GM08714 (cell line): Measurements from ENCODE around the gene FYB1.
"Not testable (repeated sequence)": the region's sequence is repeated elsewhere in the genome, so short reads cannot be mapped to it uniquely, and the experiment has no call there.

Source experiments
- H3K4me3 ChIP-seq: fragments of 200-500 bp; sonication (Bioruptor generic); 2 replicates; pipeline ENCODE4 v1.5.1; 2014; ENCODE audit warnings: mild to moderate bottlenecking, low read length, inconsistent platforms
- ZNF274 ChIP-seq: IDR thresholded peaks from 2 replicates; pipeline ENCODE4 v1.6.1; 2012; ENCODE audit warnings: mild to moderate bottlenecking, low read depth, low read length

FYB1 gene

DNA sequence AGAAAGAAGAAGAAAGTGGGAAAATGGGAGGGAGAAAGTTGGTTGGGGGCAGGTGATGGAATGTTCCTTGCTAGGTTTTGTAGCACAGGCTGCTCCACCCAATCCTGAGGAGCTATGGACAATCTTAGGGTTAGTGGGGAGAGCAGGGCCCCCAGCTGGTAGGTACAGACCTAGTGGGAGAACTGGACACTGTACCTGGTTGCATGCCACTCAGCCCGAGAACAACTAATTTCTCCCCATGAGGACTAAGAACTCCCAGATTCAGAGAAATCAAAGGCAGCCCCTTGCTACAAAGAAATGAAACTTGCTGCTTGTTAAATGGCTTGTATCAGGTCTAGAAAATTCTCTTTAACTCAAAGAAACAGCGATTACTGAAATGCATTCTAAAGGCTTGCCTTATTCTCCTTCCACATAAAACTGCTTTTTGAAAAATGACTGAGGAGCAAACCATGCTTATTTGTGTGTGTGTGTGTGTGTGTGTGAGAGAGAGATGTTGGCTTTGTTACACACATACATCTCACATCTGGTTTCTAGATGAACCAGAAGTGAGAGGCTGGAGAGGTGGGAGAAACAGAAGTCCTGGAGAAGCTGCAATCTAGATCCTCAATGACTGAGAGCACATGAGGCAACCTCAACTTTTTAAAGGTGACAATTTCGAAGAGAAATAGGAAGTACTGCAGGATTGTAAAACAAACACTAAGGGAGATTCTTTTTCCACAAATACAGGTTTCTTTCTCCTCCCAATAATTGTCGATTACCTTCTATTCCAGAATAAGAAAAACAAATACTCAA is 28.9 kb downstream of the FYB1 start:
- no peak overlapping the region for H3K4me3 ChIP-seq

DNA sequence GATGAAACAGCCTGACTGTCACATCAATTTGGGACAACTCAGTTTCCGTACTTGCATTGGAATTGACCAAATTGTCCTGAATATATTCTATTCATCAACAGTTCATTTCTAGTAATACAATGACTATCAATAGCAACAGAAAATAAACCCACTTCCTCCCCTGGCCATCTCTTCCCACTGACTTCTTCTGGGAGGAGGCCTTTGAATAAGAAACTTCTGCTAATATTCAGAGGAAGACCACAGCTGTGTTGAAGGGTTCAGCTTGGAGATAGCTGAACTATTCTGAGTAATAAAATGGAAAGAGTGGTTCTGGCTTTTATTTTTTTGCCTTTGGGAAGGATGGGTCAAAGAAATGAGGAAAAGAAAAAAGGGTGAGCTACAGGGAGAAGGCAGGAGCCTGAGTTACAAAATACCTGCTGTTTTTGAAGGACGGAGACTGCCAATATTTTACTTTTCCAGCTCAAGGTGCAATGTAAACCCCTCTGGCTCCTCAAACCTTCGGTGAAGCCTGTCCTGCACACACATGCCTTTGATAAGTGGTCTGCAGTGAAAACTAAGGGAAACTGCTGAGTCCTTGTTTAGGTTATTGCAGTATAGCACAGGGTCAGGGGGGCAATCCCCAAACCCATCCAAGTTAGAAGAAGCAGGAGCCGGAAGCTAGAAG is 29.9 kb downstream of the FYB1 start:
- TF ChIP-seq ZNF274: no peak
- no peak overlapping the region for H3K4me3 ChIP-seq

More for the DNA sequence above, 28.9 kb downstream of the FYB1 start:
- no peak for TF ChIP-seq ZNF274

DNA sequence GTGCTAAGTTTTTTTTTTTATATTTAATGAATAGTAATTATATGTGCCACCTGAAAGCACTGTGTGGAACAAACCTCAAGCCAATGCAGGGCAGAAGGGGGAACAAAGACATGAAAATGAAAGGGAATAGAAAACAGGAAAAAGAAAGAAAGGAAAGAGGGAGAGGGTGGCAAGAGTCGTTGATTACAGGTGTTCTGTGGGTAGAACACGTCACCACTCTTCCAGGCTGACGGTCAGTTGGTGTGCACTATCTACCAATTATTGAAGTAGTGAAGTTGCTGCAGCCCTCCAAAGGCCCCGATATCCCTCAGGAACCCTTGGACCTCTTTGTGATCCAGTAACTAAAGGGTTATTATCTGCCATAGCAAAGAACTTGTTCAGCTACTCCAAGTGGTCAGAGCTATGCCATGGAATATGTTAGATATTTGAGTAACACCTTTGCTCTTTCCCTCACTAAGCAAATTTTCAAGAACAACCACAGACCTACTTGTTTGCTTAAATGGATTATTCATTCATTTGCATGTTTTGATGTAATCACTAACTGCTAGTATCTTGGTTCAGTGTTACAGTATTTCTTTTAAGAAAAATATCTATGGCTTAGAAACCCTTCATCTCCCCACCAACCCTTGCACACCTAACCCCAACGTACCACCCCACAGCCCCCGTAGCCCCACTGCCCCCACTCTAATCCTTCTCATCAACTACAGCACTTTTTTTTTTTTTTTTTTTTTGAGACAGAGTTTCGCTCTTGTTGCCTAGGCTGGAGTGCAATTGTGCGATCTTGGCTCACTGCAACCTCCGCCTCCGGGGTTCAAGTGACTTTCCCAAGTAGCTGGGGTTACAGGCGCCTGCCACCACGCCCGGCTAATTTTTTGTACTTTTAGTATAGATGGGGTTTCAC is 31.3 kb downstream of the FYB1 start:
- no peak for TF ChIP-seq ZNF274
- H3K4me3 ChIP-seq: no peak overlapping the region

DNA sequence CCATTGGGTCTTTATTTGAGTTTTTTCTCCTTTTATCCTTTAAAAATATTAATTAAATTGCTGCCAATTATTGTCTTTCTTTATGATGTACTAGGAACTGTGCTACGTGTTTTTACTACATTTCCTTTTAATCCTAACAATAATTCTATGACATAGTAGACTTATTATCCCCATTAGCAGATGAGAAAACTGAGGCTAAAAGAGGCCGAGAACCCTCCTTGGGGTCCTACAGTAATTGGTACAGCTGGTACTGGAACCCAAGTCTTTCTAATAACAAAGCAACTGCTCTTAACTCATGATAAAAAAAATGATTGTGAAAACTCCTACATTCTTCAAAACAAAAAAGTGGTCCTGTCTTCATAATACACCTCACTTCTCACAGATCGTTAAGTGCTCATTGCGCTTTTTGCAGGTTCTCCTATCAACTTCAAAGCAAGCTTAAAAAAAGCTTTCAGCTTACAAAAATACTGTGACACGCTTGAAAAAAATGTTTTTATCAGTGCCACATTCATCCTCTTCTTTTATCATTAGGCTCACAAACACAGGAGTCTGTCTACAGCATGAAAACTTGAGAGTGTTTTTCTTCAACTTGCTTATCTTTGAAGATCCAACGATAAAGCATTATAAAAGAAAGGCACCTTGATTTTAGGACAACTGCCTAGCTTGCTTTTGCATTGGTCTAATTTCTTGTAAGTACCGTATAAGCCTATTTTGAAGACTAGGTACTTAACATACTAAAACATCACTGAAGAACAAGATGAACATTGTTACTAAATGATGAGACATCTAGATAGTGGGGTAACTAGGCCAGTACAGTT is 32.4 kb downstream of the FYB1 start:
- no peak overlapping the region for H3K4me3 ChIP-seq
- no peak for TF ChIP-seq ZNF274

DNA sequence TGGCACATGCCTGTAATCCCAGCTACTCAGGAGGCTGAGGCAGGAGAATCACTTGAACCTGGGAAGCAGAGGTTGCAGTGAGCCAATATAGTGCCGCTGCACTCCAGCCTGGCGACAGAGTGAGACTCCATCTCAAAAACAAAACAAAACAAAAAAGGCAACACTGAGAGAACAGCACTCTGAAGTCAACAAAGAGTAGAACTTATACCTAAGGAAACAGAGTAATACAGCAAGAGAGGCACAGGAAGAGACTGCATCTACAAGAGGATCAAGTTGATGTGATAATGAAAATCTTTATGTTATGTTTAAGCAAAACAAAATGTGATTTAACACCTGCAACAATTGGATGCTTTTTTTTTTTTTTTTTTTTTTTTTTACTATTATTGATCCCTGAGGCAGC is 33.1 kb downstream of the FYB1 start:
- TF ChIP-seq ZNF274: no peak
- H3K4me3 ChIP-seq: no peak overlapping the region

DNA sequence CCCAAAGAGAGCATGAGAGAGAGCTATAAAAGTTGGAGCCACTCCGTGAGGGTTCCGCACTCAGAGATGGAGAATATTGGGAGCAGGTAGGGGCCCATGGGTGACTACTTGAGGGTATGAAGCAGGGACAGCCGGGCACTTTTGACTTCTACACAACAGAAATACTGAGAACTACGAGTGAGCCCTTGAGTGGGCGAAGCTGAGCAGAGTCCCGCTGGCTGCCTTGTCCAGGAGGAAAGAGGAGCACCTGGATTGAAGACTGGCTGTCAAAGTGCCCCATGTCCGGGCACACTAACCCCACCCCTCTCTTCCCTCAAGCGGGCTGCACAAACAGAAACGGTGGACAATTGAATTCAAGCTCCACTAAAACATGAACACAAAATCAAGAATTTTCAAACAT is 33.6 kb downstream of the FYB1 start:
- TF ChIP-seq ZNF274: no peak
- H3K4me3 ChIP-seq: no peak overlapping the region

DNA sequence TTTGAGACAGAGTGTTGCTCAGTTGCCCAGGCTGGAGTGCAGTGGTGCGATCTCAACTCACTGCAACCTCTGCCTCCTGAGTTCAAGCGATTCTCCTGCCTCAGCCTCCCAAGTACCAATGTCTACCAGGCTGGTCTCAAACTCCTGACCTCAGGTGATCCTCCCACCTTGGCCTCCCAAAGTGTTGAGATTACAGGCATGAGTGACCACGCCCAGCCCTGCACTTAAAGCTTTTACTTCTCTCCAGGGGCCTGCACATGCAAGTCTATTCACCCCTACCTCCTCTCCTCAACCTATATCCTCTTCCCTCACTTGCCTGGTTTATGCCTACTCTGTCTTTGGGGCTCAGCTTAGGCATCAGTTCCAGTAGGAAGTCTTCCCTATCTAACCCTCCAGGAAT is 39.8 kb downstream of the FYB1 start:
- H3K4me3 ChIP-seq: not testable (repeated sequence)

DNA sequence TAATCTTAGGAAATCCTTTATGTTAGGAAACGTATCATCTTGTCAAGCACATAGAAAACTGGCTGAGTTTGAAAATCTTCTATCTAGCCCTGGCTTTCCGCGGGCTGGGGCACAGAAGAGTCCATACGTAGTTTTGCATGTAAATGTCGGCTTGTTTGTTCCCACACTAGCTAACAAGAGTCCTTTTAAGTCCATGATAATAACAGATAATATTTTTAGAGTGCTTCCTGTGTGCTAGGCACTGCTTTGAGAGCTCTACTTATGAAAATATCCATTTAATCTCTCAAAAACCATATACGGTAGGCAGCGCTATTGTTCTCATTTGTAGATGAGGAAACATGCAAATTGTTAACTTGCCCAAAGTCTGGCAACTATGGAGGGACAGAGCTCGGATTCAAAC is 40.5 kb downstream of the FYB1 start:
- no peak overlapping the region for H3K4me3 ChIP-seq
- no peak for TF ChIP-seq ZNF274

DNA sequence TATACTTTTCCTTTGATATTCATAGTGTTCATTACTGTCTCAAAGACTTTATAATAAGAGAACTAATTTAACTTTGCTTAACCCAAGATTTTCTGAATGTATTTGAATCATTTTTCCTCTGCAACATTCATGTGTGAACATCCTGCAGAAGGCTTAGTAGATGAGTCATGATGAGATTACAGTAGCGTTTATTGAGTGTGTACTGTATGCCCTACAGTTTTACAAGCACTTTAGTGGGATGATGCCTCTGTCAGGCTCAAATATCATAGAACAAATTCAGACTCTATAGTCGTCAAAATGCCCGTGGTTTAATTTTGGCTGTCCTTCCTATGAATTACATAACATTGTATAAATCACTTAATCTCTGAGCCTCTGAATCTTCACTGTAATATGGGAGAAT is 41.2 kb downstream of the FYB1 start:
- no peak for TF ChIP-seq ZNF274
- no peak overlapping the region for H3K4me3 ChIP-seq

DNA sequence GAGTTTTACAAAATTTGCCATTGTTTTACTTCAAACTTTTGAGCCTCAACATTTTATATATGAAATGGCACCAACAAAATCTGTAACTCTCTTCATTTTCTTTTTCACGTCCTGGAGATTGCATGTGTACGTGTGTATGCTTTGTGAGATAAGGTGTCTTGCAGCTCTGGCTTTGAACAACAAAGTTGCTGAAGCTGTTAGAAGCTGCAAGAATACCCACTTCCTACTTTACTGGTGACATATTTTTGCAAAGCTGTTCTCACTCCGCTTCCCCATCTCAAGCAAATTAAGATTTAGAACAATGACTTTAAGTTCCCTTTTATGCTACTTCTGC is 41.8 kb downstream of the FYB1 start:
- no peak for TF ChIP-seq ZNF274
- H3K4me3 ChIP-seq: no peak overlapping the region

DNA sequence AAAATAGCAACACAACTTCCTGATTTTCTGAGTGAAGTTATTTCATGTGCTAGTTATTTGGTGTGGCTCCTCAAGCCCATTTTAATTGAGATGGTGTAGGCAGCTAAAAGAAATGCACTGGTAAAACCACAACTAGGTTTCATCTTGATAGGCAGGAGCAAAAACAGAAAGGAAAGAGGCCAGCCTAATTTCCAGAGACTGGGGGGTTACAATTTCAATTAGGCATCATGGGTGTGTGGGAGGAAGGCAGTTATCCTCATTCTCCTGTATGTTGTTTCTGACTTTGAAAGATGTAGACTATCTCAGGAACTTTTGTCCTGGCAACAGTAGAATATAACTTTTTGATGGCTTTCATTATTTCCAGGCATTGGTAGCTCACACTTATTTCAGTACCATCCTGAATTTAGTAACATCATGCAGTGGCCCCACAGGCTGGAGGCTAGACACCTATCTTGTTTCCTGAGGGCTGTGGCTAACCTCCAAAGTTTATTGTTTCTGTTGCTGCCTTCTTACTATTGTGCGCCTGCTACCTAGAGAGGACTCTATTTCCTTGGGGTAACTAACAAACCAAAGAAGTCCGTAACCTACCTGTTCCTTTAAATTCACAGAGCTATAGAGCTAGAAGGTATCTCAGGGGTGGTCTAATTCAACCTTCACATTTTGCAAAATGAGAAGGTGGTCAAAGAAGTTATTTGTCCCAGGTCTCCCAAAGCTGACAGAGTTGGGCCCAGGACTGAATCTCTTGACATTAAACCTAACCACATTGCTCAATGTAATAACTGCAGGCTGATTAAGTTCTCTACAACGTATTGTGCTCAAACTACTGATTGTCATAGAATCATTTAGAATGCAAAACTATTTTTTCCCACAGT is 42.4 kb downstream of the FYB1 start:
- no peak for TF ChIP-seq ZNF274
- H3K4me3 ChIP-seq: no peak overlapping the region; the same call in 1 of the 2 replicates

DNA sequence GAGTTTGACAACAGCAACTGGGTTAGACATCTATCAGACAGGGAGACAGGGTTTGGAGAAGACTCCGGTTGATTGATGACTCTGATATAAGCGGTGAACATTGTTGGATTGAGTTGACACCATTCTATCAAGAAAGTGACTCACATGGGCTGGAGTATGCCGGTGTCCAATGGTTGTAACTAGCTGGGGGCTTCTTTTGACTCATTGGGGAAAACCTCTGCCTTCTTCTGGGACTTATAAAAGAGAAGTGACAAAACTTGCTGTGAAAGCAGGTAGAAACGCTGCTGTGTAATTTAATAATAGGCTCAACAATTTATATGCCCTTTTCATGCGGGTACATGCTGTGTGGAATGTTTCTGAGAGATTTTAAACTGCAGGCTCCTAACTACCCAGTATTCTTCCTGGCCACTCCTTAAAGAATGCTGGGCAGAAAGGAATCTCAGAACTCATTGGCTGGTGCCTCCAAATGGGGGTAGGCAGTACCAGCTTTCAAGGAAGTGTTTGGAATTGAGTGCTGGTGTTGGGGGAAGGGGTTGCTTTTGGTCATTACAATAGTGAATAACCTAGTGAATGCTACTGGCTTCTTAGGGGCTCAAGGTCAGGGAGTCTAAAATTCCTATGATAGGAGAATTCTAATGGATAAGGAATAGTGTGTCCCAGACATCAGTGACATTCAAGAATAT is 43.9 kb downstream of the FYB1 start:
- TF ChIP-seq ZNF274: no peak

More for the DNA sequence above, 43.9 kb downstream of the FYB1 start:
- no peak overlapping the region for H3K4me3 ChIP-seq
